ENCODE measurements around the gene A1BG. TPM values are rescaled to one million over a fixed set of nuclear protein-coding genes. Genes with fewer than 3 reads are reported as not detected.
A peak's percentile ranks its signal among the peaks of the same experiment; 100 is the strongest.
"Not testable (repeated sequence)": the region's sequence is repeated elsewhere in the genome, so short reads cannot be mapped to it uniquely, and the experiment has no call there.

A1BG gene
- polyA plus RNA-seq, 3 donors = 30.2 to 54.5 (median 35.3) TPM

- peaks cover 81 to 98% of the 10 kb centered on the region in 2 donors for H3K36me3 Mint-ChIP-seq
- Histone ChIP-seq H3K79me2 (ENCODE audit: insufficient read depth, low read length) (peaks cover 32% of the 10 kb centered on the region), H3K9me3 (replicated peaks in 1 of 2; ENCODE audit: control insufficient read depth in 1 of 2, insufficient read depth in 1 of 2, low read length in 2 of 2) (peaks cover 49 to 54% of the 10 kb centered on the region in 2 donors), H3K36me3 (replicated peaks in 1 of 2; ENCODE audit: control insufficient read depth in 1 of 2, insufficient read depth in 2 of 2, low read length in 2 of 2) (peaks cover 52 to 87% of the 10 kb centered on the region in 2 donors)
- H3K4me3 ChIP-seq (replicated peaks in 1 of 3; ENCODE audit: low read depth in 2 of 3, low read length in 3 of 3); H3K4me1 Mint-ChIP-seq; H3K9ac ChIP-seq (ENCODE audit: insufficient read depth, low read length, poor library complexity, severe bottlenecking); H3K27me3 ChIP-seq (ENCODE audit: control insufficient read depth in 2 of 2, insufficient read depth in 2 of 2, low read length in 2 of 2); H3K27me3 Mint-ChIP-seq (ENCODE audit: low read depth in 3 of 3); H3K4me2 ChIP-seq (replicated peaks; ENCODE audit: extremely low read depth, low read length, poor library complexity, severe bottlenecking); DNase-seq; intact Hi-C loops (cut with micrococcal nuclease); H3K4me3 Mint-ChIP-seq; H3K27ac ChIP-seq (ENCODE audit: low read depth in 1 of 2, low read length in 2 of 2); H2AFZ ChIP-seq (ENCODE audit: insufficient read depth, low read depth, low read length, poor library complexity, severe bottlenecking); H3K4me1 ChIP-seq (ENCODE audit: control insufficient read depth in 1 of 2, insufficient read depth in 2 of 2, low read length in 2 of 2); H4K20me1 ChIP-seq (ENCODE audit: insufficient read depth, low read length); H3K27ac Mint-ChIP-seq: not testable (repeated sequence)
- TF ChIP-seq CTCF (IDR thresholded peaks at IDR 0.05) = peak; percentile 16
- WGBS (ENCODE audit: insufficient coverage) = 100% methylated on average over 4 of the region's 13 CpGs
- H3K9me3 Mint-ChIP-seq = peaks cover 33 to 55% (median 49%) of the 10 kb centered on the region in 7 donors
Measured at GRCh38 chr19:58310685-58311084, 42.6 kb downstream of the A1BG start.

- H3K4me2 ChIP-seq (replicated peaks; ENCODE audit: extremely low read depth, low read length, poor library complexity, severe bottlenecking) = no peak overlapping the region
- H3K27ac Mint-ChIP-seq = peak overlapping the region in 1 of 7 donors; percentile 54
- 100% methylated on average over 1 of the region's 4 CpGs for WGBS (ENCODE audit: insufficient coverage)
- no peak overlapping the region for H2AFZ ChIP-seq (ENCODE audit: insufficient read depth, low read depth, low read length, poor library complexity, severe bottlenecking)
- H3K4me1 Mint-ChIP-seq = peaks cover 16% of the 10 kb centered on the region
- H3K9me3 Mint-ChIP-seq = peaks cover 34 to 54% (median 45%) of the 10 kb centered on the region in 7 donors
- H3K9ac ChIP-seq (ENCODE audit: insufficient read depth, low read length, poor library complexity, severe bottlenecking) = no peak overlapping the region
- H3K4me3 ChIP-seq (replicated peaks in 1 of 3; ENCODE audit: low read depth in 2 of 3, low read length in 3 of 3) = no peak overlapping the region
- H3K4me3 Mint-ChIP-seq = no peak overlapping the region
- H3K27me3 ChIP-seq (ENCODE audit: control insufficient read depth in 2 of 2, insufficient read depth in 2 of 2, low read length in 2 of 2) = no peaks in the 10 kb centered on the region
- no peak for DNase-seq
- peaks cover 34 to 38% of the 10 kb centered on the region in 2 donors for H3K9me3 ChIP-seq (replicated peaks in 1 of 2; ENCODE audit: control insufficient read depth in 1 of 2, insufficient read depth in 1 of 2, low read length in 2 of 2)
- peaks cover 36% of the 10 kb centered on the region for H3K79me2 ChIP-seq (ENCODE audit: insufficient read depth, low read length)
- intact Hi-C loops (cut with micrococcal nuclease) = loop anchor here (5.0 to 10.0 kb wide), 2 partner anchors 125 to 303 kb away; partner anchors contain the start of genes ZNF274 (in 1 of the 2) and ZNF606 (in 1 of the 2)
- H3K36me3 Mint-ChIP-seq = peaks cover 67 to 68% of the 10 kb centered on the region in 2 donors
- no peak for TF ChIP-seq CTCF (IDR thresholded peaks at IDR 0.05)
- H3K4me1 ChIP-seq (ENCODE audit: control insufficient read depth in 1 of 2, insufficient read depth in 2 of 2, low read length in 2 of 2) = peaks cover 12 to 16% of the 10 kb centered on the region in 2 donors
- H3K27me3 Mint-ChIP-seq (ENCODE audit: low read depth in 3 of 3) = peaks cover 0 to 2% (median 2%) of the 10 kb centered on the region in 3 donors
- H4K20me1 ChIP-seq (ENCODE audit: insufficient read depth, low read length) = no peaks in the 10 kb centered on the region
- peaks cover 44 to 58% of the 10 kb centered on the region in 2 donors for H3K36me3 ChIP-seq (replicated peaks in 1 of 2; ENCODE audit: control insufficient read depth in 1 of 2, insufficient read depth in 2 of 2, low read length in 2 of 2)
- H3K27ac ChIP-seq (ENCODE audit: low read depth in 1 of 2, low read length in 2 of 2) = no peak overlapping the region
Measured at GRCh38 chr19:58307736-58308135, 45.6 kb downstream of the A1BG start.
